GM12875 (cell line): ENCODE measurements around the gene DPEP1.
A peak's percentile ranks its signal among the peaks of the same experiment; 100 is the strongest.

Experiments
- H3K4me3 ChIP-seq: one replicate; pipeline ENCODE4 v1.5.1; 2011; ENCODE audit warnings: low read depth, low read length, control low read depth
- CTCF ChIP-seq: IDR thresholded peaks from 2 replicates; pipeline ENCODE4 v1.5.1; 2011; ENCODE audit warnings: low read depth, mild to moderate bottlenecking, control low read depth, inconsistent platforms, low read length, moderate library complexity, borderline replicate concordance; ENCODE audit not compliant: insufficient read depth

DPEP1 gene

GRCh38 chr16:89646906-89647305 lies 33.5 kb downstream of the DPEP1 start:
- H3K4me3 ChIP-seq, result no peak overlapping the region
- TF ChIP-seq CTCF, result no peak

- no peak for TF ChIP-seq CTCF
Observed at GRCh38 chr16:89651584-89651983, 38.1 kb downstream of the DPEP1 start.

GRCh38 chr16:89653656-89654295 lies 40.3 kb downstream of the DPEP1 start:
- no peak overlapping the region for H3K4me3 ChIP-seq
- TF ChIP-seq CTCF, result no peak

More at GRCh38 chr16:89651584-89651983, 38.1 kb downstream of the DPEP1 start:
- no peak overlapping the region for H3K4me3 ChIP-seq

GRCh38 chr16:89655062-89655643 lies 41.7 kb downstream of the DPEP1 start:
- no peak overlapping the region for H3K4me3 ChIP-seq
- TF ChIP-seq CTCF, result no peak

GRCh38 chr16:89656435-89657121 lies 43.1 kb downstream of the DPEP1 start:
- TF ChIP-seq CTCF, result no peak
- H3K4me3 ChIP-seq, result peak overlapping the region; percentile 99

- no peak for TF ChIP-seq CTCF
- H3K4me3 ChIP-seq, result peak within 1 kb of the TSS; percentile 99
Observed at GRCh38 chr16:89657442-89658220, 44.2 kb downstream of the DPEP1 start, which contains the start of the genes CHMP1A and SPATA33. TSS of gene CHMP1A (minus strand) at chr16:89657708. CDS start at chr16:89657588, 120 bp downstream. TSS of gene SPATA33 (plus strand) at chr16:89657836. CDS start at chr16:89657912, 76 bp downstream.
